KOPT-K1 (cell line): ENCODE data around the gene KRT78.
"Not testable (repeated sequence)": the region's sequence is repeated elsewhere in the genome, so short reads cannot be mapped to it uniquely, and the experiment has no call there.

Source experiments
- H3K27ac ChIP-seq: fragments of 200-600 bp; sonication (generic); 2 replicates; pipeline ENCODE4 v1.5.1; 2016; ENCODE audit warnings: antibody characterized with exemption, mild to moderate bottlenecking, low read depth, low read length; ENCODE audit not compliant: poor library complexity, severe bottlenecking
- H3K36me3 ChIP-seq: fragments of 200-600 bp; sonication (generic); 2 replicates; pipeline ENCODE4 v1.5.1; 2017; ENCODE audit warnings: antibody characterized with exemption, mild to moderate bottlenecking, low read length, moderate library complexity; ENCODE audit not compliant: insufficient read depth
- H3K9me3 ChIP-seq: fragments of 200-600 bp; sonication (generic); 2 replicates; pipeline ENCODE4 v1.5.1; 2017; ENCODE audit warnings: antibody characterized with exemption, low read length, mild to moderate bottlenecking; ENCODE audit not compliant: insufficient read depth, poor library complexity, severe bottlenecking

Gene KRT78

DNA sequence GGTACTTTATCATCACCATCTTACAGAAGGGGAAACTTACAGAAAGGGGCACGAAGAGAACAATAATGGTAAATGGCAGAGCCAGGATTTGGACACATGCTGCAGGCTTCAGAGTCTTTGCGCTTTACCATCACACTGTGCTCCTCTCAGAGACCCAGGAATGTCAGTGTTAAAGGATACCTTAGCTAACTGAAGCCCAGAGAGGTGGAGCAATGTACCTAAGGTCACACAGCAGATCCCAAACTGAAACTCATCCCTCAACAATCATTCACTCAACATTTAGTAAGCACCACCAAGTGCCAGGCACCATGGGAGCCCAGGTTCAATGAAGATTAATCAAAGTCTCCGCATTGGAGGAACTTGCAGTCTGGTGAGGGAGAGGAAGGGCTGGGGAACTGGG is 8.0 kb upstream of the KRT78 start:
- H3K27ac ChIP-seq, result no peak overlapping the region
- H3K36me3 ChIP-seq, result no peaks in the 10 kb centered on the region

DNA sequence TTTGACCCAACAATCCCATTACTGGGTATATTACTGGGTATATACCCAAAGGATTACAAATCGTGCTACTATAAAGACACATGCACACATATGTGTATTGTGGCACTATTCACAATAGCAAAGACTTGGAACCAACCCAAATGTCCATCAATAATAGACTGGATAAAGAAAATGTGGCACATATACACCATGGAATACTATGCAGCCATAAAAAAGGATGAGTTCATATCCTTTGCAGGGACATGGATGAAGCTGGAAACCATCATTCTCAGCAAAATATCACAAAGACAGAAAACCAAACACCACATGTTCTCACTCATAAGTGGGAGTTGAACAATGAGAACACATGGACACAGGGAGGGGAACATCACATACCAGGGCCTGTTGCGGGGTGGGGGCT is 7.3 kb upstream of the KRT78 start:
- H3K9me3 ChIP-seq, H3K36me3 ChIP-seq, H3K27ac ChIP-seq: not testable (repeated sequence)

More for the DNA sequence above, 8.0 kb upstream of the KRT78 start:
- H3K9me3 ChIP-seq, result no peaks in the 10 kb centered on the region

DNA sequence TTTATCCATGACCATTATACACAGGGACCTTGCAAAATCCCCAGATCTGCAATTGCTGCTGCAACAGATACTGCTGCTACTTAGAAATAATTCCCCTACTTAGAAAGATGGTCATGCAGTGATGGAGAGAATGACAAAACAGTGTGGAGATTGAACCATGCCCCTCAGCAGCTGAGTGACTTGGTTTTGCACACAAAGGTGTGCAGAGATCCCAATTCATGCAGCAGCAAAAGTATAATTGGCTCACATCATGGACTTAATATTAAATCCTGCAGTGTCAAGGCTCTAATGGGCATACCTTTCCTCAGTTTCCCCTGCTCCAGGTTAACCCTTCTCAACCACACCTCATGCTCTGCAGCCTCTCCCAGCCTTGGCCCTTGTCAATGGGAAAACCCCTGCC is 3.0 kb upstream of the KRT78 start:
- Histone ChIP-seq H3K36me3 (no peaks in the 10 kb centered on the region), H3K27ac (no peak overlapping the region), H3K9me3 (no peaks in the 10 kb centered on the region)

DNA sequence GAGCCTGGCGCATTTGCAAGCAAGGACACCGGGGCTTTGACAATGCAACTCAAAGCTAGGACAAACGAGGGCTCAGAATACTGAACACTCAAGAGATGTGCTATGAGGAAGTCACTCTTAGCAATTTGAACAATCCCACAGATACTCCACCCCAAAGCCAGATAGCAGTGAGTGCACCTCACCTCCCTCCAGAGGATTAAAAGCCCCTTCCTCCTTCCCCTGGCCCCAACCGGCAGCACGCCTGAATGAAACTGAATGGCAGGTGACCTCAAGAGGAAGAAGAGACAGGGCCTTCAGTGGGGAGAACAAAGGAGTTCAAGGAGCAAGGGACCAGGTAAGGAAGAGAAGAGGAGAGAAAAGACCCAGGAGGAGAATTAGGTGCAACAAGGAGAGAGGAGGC is 1.9 kb upstream of the KRT78 start:
- H3K36me3 ChIP-seq, result no peaks in the 10 kb centered on the region
- H3K9me3 ChIP-seq, result no peaks in the 10 kb centered on the region
- no peak overlapping the region for H3K27ac ChIP-seq

DNA sequence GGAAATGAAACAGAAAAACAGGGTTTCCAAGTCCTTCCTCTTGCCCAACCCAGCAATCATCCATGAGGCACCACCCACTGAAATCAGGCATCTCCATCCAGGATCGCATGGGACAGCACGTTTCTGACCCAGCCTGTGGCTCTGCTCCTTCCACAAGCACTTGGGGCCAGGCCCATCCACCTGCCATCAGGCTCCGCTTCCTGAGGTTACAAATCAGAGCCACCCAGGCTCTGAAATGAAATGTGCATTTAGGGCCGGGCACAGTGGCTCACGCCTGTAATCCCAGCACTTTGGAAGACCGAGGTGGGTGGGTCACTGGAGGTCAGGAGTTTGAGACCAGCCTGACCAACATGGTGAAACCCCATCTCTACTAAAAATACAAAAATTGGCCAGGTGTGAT is 717 bp upstream of the KRT78 start:
- H3K36me3 ChIP-seq, result no peaks in the 10 kb centered on the region
- no peaks in the 10 kb centered on the region for H3K9me3 ChIP-seq
- no peak overlapping the region for H3K27ac ChIP-seq

DNA sequence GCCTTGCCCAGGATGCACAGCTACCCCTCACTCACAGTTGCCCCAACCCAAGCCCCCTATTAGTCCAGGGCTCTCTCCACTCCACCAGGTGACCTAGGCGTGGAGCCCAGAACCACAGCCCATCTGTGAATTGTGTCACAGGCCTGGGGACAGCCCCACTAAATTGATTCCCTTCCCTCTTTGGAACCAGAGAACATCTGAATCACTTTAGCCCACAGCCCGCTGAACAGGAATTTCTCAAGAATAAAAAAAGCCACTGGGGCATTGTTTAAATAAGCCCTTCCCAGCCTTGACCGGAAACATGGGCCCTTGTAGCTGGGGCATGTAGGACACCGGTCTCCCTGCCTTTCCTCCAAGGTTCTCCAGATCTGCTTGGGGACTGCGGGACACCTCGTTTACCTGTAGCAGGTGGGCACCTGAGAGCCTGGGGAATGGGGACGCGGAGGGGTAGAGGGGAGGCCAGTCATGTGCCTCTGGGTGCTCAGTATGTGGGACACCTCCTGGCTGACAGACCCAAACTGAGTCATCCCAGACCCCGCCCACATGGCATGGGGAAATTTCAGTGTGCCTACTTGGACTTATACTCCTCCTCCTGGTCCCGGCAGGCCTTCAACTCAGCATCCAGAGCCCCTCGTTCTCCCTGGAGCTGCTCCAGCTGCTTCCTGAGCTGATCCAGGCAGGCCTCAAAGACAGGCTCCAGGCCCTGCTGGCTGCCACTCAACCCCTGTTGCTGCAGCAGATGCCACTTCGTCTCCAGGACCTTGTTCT is 1.3 kb downstream of the KRT78 start:
- Histone ChIP-seq H3K36me3 (no peaks in the 10 kb centered on the region), H3K9me3 (no peaks in the 10 kb centered on the region), H3K27ac (no peak overlapping the region)

DNA sequence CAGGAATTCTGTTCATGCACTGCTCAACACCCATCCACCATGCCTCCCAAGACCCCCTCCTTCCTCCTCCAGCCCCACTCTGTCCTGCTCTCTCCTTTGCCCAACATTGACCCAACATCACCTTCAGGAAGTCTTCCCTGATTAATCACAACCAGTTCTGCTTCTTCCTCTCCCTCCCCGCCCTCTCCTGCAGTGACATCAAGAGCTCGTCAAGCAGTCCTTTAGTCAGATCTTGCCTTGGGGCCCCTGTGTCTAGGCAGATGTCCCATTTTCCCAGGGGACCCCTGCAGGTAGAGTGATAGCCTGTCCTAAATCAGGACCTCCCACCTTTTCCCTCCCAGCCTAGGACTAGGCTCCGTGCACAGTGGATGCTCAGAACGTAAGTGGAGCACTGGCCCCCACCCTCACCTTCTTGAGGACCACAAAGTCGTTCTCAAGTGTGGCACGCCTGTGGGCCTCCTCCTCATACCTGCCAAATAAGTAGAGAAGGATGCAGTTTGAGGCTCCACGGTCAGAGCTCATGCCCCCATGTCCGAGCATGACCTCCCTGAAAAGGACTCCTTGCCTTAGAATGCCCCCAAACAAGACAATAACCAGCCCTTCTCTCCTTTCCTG is 2.3 kb downstream of the KRT78 start:
- H3K9me3 ChIP-seq, result no peaks in the 10 kb centered on the region
- H3K36me3 ChIP-seq, result no peaks in the 10 kb centered on the region
- no peak overlapping the region for H3K27ac ChIP-seq

DNA sequence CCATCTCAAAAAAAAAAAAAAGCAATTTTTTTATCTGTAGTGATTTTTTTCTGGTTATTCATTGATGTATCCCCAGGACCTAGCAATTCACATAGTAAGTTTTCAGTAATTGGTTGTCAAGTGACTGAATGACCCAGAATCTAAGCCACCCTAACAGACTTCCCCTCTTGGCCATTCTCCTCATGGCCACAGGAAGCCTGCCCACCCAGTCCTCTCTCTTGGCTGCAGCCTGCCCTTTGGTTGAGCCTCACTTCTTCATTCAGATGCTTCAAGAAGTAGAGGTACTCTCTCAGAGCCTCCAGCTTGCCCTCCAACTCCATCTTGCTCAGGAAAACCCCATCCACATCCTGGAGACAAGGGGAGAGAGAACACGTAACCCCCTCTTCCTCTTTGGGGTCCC is 2.8 kb downstream of the KRT78 start:
- Histone ChIP-seq H3K27ac (no peak overlapping the region), H3K36me3 (no peaks in the 10 kb centered on the region), H3K9me3 (no peaks in the 10 kb centered on the region)

DNA sequence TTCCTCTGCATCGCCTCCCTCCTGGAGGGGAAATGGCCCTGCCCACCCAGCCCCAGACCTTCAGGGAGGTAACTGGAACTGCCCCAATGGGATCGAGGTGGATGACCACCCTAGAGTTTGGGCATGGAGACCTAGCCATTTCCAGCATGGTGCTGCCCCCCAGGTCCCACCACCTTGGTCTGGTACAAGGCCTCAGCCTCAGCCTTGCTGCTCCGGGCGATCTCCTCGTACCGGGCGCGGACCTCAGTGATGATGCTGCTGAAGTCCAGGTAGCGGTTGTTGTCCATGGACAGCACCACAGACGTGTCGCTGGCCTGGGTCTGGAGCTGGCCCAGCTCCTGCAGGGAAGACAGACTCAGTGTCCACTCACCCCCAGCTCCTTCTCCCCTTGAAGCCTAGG is 4.4 kb downstream of the KRT78 start:
- Histone ChIP-seq H3K9me3 (no peaks in the 10 kb centered on the region), H3K27ac (no peak overlapping the region), H3K36me3 (no peaks in the 10 kb centered on the region)

DNA sequence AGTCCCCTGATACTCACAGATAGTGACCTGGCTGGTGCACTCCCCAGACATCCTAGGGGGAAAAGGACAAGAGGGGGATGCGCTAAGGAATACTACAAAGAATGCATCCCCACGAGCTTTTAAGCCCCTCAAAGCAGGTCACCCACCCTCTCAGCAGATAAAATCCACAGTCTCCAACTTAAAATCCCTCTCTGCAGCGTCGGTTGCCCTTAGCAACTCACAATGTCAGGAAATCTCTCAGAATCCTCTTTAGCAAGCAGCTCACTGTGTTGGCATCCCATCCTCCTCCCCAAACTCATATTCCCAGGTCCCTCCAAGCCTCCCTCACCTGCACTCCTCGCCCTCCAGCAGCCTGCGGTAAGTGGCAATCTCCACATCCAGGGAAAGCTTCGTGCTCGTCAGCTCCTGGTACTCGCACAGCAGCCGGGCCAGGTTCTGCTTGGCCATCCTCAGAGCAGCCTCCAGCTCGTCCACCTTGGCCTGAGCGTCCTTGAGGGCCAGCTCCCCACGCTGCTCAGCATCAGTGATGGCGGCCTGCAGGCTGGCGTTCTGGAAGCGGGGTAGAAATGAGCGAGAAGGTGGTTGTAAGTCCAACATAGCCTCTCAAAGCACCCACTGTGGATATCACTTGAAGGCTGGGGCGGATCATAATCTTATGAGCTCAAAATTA is 9.2 kb downstream of the KRT78 start:
- Histone ChIP-seq H3K36me3 (no peaks in the 10 kb centered on the region), H3K27ac (no peak overlapping the region), H3K9me3 (no peaks in the 10 kb centered on the region)

DNA sequence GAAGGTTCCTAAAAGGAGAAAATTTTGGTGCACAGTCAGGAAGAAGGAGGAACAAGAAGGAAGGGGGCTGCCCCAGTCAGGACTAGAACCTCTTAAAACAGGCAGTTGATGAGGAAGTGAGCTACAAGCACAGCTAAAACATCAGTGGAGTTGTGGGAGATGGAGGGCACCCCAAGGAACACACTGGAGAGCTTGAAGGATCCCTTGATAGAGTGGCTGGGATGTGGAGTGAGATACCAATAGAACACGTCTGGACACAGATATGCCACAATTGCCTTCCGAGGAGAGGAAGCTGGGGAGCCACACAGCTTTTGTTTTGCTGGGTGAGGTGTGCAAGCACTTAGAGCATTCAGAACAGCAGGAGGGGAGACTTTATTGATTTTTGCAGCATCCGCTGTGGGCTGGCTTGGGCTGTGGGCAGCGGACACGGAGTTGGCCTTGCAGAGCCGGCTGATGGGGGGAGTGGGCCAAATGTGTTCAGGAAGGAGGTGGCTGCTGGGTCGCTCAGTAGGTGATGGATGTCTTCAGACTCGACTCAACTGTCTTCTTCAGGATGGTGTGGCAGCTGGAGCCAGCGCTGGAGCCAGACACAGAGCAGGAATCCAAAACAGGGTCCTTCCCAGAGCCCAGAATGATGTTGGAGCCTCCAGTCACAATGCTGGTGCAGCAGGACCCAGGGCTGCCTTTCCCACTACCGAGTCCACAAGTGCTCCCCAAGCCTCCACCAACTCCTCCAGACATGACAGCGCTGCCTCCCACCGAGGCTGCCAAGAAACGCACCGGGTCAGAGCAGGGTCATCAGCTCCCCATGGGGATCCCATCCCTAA is 10.0 kb downstream of the KRT78 start:
- no peak overlapping the region for H3K27ac ChIP-seq
- H3K9me3 ChIP-seq, result no peaks in the 10 kb centered on the region
- no peaks in the 10 kb centered on the region for H3K36me3 ChIP-seq

DNA sequence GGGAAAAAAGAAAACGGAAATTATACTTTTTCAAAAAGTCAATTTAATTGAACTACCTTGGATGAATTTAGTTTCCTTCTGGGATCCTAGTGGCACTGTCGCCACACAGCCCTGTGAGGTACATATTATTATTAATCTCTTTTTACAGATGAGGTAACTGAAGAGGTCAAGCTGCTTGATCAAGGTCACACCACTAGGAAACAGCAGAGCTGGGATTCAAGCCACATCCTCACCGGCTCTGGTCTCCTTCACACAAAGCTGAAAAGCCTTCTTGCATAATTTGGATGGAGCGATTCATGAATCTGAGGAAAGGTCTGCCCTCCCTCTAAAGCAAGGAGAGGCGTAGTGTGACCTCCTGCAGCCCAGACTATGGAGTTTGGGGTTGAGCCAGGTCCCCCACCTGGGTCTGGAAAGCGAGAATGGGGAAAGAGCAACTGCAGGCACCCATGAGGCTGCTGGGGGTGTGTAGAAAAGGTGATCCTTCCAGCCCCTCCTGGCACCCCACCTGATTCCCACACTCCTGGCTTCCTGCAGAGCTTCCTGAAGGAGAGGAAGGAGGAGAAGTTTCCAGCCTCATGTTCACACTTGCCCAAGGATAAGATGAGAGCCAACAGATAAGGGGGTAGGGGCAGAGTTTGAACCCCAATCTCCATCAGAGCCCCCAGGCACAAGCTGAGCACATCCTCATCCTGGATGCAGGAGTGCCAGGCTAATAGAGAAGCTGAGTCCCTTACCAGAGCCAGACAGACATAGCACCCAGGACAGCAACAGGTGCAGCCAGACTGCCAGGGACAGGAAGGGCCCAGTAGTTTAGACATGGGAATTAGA is 10.8 kb downstream of the KRT78 start:
- Histone ChIP-seq H3K36me3 (no peaks in the 10 kb centered on the region), H3K27ac (no peak overlapping the region), H3K9me3 (no peaks in the 10 kb centered on the region)

DNA sequence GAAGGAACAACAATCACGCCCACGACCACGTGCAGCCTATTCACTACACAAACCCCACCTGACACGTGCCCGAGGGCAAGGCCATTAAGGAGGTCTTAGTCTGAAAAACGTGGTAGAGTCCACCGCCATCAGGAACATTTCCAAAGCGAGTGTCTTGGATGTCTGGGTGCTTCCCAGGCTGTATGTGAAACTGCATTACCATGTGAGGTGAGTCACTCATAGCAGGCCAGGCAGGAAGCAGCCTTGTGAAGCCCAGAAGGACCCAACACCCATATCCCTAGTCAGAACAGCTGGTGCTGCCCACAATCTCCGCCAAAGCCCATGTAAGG is 11.4 kb downstream of the KRT78 start:
- Histone ChIP-seq H3K27ac (no peak overlapping the region), H3K9me3 (no peaks in the 10 kb centered on the region), H3K36me3 (no peaks in the 10 kb centered on the region)

DNA sequence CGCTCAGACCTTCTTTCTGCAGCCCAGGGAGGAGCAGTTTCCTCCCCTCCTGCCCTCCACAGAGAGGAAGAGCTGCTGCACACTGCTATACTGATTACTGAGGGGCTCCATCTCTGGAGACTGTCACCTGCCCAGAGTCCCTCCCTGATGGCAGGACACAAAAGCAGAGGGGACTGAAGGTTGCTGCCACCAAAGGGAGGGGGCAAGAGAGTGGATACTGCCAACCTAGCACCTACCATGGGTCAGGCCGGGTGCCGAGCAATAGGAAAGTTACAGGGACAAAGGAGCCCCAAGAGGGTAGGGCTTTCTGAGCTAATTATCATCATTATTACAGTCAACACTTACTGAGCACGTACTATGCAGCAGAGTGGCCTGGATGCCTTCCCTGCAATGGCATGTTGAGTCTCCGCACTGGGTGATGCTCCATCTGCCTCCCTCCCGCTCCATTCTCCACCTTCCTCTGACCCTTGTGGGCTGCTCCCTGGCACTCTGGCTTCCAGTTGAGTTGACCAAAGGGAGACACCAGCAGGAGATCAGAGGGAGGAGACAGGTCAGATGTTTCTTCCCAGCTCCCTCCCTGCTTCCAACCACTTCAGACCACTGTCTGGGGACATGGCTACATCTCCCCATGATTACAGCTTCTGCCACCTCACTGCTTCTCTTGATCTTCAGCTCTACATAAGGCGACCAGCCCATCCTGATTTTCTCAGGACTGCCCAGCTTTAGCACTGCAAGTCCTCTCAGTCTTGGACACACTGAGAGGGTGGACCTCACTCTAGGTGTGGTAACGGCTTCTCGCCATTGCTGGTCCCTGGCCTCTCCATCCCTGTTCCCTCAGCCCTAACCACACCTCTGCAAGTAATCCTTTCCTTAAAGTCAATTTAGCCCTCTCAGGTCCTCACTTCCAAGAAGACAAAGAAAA is 12.0 kb downstream of the KRT78 start:
- no peaks in the 10 kb centered on the region for H3K9me3 ChIP-seq
- H3K36me3 ChIP-seq, result no peaks in the 10 kb centered on the region
- H3K27ac ChIP-seq, result no peak overlapping the region
